Measurements from ENCODE around the gene ZNF438. TPM values are rescaled to one million over a fixed set of nuclear protein-coding genes. Genes with fewer than 3 reads are reported as not detected.

ZNF438 gene
- total RNA-seq, 2 donors from 2014 or later: 10.6 to 14.5 TPM

DNA sequence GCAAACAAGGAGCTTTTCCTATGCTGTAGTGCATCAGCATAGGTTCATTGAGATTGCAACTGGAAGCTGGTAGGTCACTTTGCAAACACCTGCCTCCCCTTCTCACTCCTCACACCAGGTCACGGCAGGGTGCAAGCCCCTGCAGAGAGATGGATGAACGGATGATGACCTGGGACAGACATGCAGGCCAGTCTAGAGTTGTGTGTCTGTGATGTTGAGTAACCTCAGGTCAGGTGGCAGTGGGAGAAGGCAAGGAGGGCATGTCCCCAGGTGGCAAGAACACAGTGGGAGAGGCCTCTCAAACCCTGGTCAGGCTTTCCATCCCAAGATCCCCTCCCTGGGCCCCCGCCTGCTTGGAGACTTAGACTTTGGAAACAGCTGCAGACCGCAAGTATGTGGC is 205.0 kb downstream of the ZNF438 start:
- DNase-seq (ENCODE audit: low spot score) (no peak), ATAC-seq (ENCODE audit: insufficient number of reproducible peaks, low FRiP score, low read depth) (no peak)
- no peak overlapping the region for H3K27ac ChIP-seq
- H3K4me1 ChIP-seq (ENCODE audit: control insufficient read depth in 1 of 2, low read depth in 2 of 2): peaks cover 0 to 22% of the 10 kb centered on the region in 2 donors
- H3K9me3 ChIP-seq: no peaks in the 10 kb centered on the region
- TF ChIP-seq, protein P1, sequence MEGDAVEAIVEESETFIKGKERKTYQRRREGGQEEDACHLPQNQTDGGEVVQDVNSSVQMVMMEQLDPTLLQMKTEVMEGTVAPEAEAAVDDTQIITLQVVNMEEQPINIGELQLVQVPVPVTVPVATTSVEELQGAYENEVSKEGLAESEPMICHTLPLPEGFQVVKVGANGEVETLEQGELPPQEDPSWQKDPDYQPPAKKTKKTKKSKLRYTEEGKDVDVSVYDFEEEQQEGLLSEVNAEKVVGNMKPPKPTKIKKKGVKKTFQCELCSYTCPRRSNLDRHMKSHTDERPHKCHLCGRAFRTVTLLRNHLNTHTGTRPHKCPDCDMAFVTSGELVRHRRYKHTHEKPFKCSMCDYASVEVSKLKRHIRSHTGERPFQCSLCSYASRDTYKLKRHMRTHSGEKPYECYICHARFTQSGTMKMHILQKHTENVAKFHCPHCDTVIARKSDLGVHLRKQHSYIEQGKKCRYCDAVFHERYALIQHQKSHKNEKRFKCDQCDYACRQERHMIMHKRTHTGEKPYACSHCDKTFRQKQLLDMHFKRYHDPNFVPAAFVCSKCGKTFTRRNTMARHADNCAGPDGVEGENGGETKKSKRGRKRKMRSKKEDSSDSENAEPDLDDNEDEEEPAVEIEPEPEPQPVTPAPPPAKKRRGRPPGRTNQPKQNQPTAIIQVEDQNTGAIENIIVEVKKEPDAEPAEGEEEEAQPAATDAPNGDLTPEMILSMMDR (IDR thresholded peaks at IDR 0.05): no peak
- H3K27me3 ChIP-seq (replicated peaks; ENCODE audit: insufficient read depth): no peaks in the 10 kb centered on the region
- no peaks in the 10 kb centered on the region for H3K36me3 ChIP-seq
- no peak overlapping the region for H3K4me3 ChIP-seq

- H3K27ac ChIP-seq: no peak overlapping the region
- H3K4me1 ChIP-seq (ENCODE audit: control insufficient read depth in 1 of 2, low read depth in 2 of 2): peaks cover 8 to 34% of the 10 kb centered on the region in 2 donors
- no peaks in the 10 kb centered on the region for H3K27me3 ChIP-seq (replicated peaks; ENCODE audit: insufficient read depth)
- no peaks in the 10 kb centered on the region for H3K9me3 ChIP-seq
- ATAC-seq (ENCODE audit: insufficient number of reproducible peaks, low FRiP score, low read depth) (no peak), DNase-seq (ENCODE audit: low spot score) (no peak)
- TF ChIP-seq, protein P1 (IDR thresholded peaks at IDR 0.05): no peak
- no peaks in the 10 kb centered on the region for H3K36me3 ChIP-seq
- no peak overlapping the region for H3K4me3 ChIP-seq
Observed at GRCh38 chr10:30825495-30825894, 206.2 kb downstream of the ZNF438 start.

GRCh38 chr10:30825022-30825421 is 206.6 kb downstream of the ZNF438 start:
- H3K27ac ChIP-seq: no peak overlapping the region
- no peaks in the 10 kb centered on the region for H3K36me3 ChIP-seq
- no peaks in the 10 kb centered on the region for H3K9me3 ChIP-seq
- ATAC-seq (ENCODE audit: insufficient number of reproducible peaks, low FRiP score, low read depth) (no peak), DNase-seq (ENCODE audit: low spot score) (no peak)
- H3K4me1 ChIP-seq (ENCODE audit: control insufficient read depth in 1 of 2, low read depth in 2 of 2): peaks cover 8 to 38% of the 10 kb centered on the region in 2 donors
- H3K27me3 ChIP-seq (replicated peaks; ENCODE audit: insufficient read depth): no peaks in the 10 kb centered on the region
- TF ChIP-seq, protein P1 (IDR thresholded peaks at IDR 0.05): no peak
- H3K4me3 ChIP-seq: no peak overlapping the region

DNA sequence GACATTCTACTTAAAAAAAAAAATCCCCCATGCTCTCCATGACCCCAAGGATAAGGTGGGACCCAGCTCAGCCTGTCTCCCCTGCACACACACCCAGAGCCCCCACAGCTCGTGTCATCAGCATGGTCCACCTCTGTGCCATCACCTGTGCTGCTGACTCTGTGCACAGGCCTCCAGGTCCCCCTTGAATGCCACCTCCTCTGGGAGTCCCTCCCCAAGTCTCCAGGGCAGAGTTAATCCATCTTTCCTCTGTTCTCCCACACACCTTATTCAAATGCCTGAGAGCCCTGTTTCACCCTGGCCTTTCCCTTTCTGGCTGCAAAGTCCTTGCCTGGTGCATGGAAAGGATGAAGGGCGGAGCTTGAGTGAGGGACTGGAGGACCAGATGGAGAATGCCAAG is 208.0 kb downstream of the ZNF438 start:
- Histone ChIP-seq H3K4me3 (no peak overlapping the region), H3K27ac (no peak overlapping the region), H3K36me3 (no peaks in the 10 kb centered on the region), H3K4me1 (ENCODE audit: control insufficient read depth in 1 of 2, low read depth in 2 of 2) (peaks cover 10 to 50% of the 10 kb centered on the region in 2 donors), H3K9me3 (no peaks in the 10 kb centered on the region), H3K27me3 (replicated peaks; ENCODE audit: insufficient read depth) (no peaks in the 10 kb centered on the region)
- TF ChIP-seq, protein P1 (IDR thresholded peaks at IDR 0.05): no peak
- ATAC-seq (ENCODE audit: insufficient number of reproducible peaks, low FRiP score, low read depth) (no peak), DNase-seq (ENCODE audit: low spot score) (no peak)

- Histone ChIP-seq H3K4me3 (no peak overlapping the region), H3K36me3 (no peaks in the 10 kb centered on the region), H3K9me3 (no peaks in the 10 kb centered on the region), H3K4me1 (ENCODE audit: control insufficient read depth in 1 of 2, low read depth in 2 of 2) (peaks cover 16 to 50% of the 10 kb centered on the region in 2 donors), H3K27ac (no peak overlapping the region), H3K27me3 (replicated peaks; ENCODE audit: insufficient read depth) (no peaks in the 10 kb centered on the region)
- ATAC-seq (ENCODE audit: insufficient number of reproducible peaks, low FRiP score, low read depth): no peak
- no peak for DNase-seq (ENCODE audit: low spot score)
- TF ChIP-seq, protein P1 (IDR thresholded peaks at IDR 0.05): no peak
Observed at GRCh38 chr10:30822693-30823465, 208.8 kb downstream of the ZNF438 start.
